Jurkat, Clone E6-1 (cell line): Measurements from ENCODE around the gene KIAA1217.
A peak's percentile ranks its signal among the peaks of the same experiment; 100 is the strongest.

Source experiments
- DNase-seq: peaks from one replicate; pipeline ENCODE4 v3.0.0-alpha.2; 2011; ENCODE audit warnings: low read depth, low spot score
- H3K4me3 ChIP-seq: 2 replicates; pipeline ENCODE4 v1.5.1; 2011; ENCODE audit warnings: mild to moderate bottlenecking, low read length, control low read depth, moderate library complexity

The KIAA1217 gene

GRCh38 chr10:24239289-24240040 lies 30.5 kb downstream of the KIAA1217 start:
- no peak for DNase-seq
- H3K4me3 ChIP-seq = no peak overlapping the region

- H3K4me3 ChIP-seq = no peak overlapping the region
- no peak for DNase-seq
These were observed 31.3 kb downstream of the KIAA1217 start for GRCh38 chr10:24240041-24240751.

GRCh38 chr10:24241536-24242040 lies 32.6 kb downstream of the KIAA1217 start:
- H3K4me3 ChIP-seq = no peak overlapping the region
- DNase-seq = no peak

- DNase-seq = no peak
These were observed 33.6 kb downstream of the KIAA1217 start for GRCh38 chr10:24242562-24242961.

GRCh38 chr10:24246365-24246764 lies 37.4 kb downstream of the KIAA1217 start:
- DNase-seq = no peak
- no peak overlapping the region for H3K4me3 ChIP-seq

More at GRCh38 chr10:24242562-24242961, 33.6 kb downstream of the KIAA1217 start:
- H3K4me3 ChIP-seq = no peak overlapping the region

GRCh38 chr10:24247841-24248240 lies 38.9 kb downstream of the KIAA1217 start:
- DNase-seq = no peak

GRCh38 chr10:24249829-24250415 lies 41.0 kb downstream of the KIAA1217 start:
- no peak for DNase-seq
- H3K4me3 ChIP-seq = no peak overlapping the region

More at GRCh38 chr10:24247841-24248240, 38.9 kb downstream of the KIAA1217 start:
- no peak overlapping the region for H3K4me3 ChIP-seq

GRCh38 chr10:24251547-24251946 lies 42.6 kb downstream of the KIAA1217 start:
- no peak overlapping the region for H3K4me3 ChIP-seq
- DNase-seq = no peak

- no peak for DNase-seq
- no peak overlapping the region for H3K4me3 ChIP-seq
These were observed 45.2 kb downstream of the KIAA1217 start for GRCh38 chr10:24254180-24254579.

- no peak overlapping the region for H3K4me3 ChIP-seq
- DNase-seq = no peak
These were observed 46.4 kb downstream of the KIAA1217 start for GRCh38 chr10:24255115-24255880.

GRCh38 chr10:24255881-24256311 lies 47.0 kb downstream of the KIAA1217 start:
- DNase-seq = peak; percentile 16
- H3K4me3 ChIP-seq = no peak overlapping the region

- H3K4me3 ChIP-seq = no peak overlapping the region
- DNase-seq = no peak
These were observed 47.7 kb downstream of the KIAA1217 start for GRCh38 chr10:24256619-24257107.

GRCh38 chr10:24257588-24257987 lies 48.6 kb downstream of the KIAA1217 start:
- DNase-seq = no peak
- H3K4me3 ChIP-seq = no peak overlapping the region

- H3K4me3 ChIP-seq = no peak overlapping the region
- DNase-seq = no peak
These were observed 50.6 kb downstream of the KIAA1217 start for GRCh38 chr10:24259365-24260130.

GRCh38 chr10:24261627-24262026 lies 52.7 kb downstream of the KIAA1217 start:
- no peak for DNase-seq
- H3K4me3 ChIP-seq = no peak overlapping the region

GRCh38 chr10:24262929-24263590 lies 54.1 kb downstream of the KIAA1217 start:
- no peak overlapping the region for H3K4me3 ChIP-seq
- DNase-seq = no peak

GRCh38 chr10:24269476-24269875 lies 60.5 kb downstream of the KIAA1217 start:
- no peak overlapping the region for H3K4me3 ChIP-seq

GRCh38 chr10:24272374-24272773 lies 63.4 kb downstream of the KIAA1217 start:
- DNase-seq = no peak
- H3K4me3 ChIP-seq = no peak overlapping the region

More at GRCh38 chr10:24269476-24269875, 60.5 kb downstream of the KIAA1217 start:
- no peak for DNase-seq
